22Rv1 (cell line): ENCODE results near the gene OR9K2.
"Not testable (repeated sequence)": the region's sequence is repeated elsewhere in the genome, so short reads cannot be mapped to it uniquely, and the experiment has no call there.

Experiments used
- H3K27ac ChIP-seq: fragments of 450-650 bp; 2 replicates; pipeline ENCODE4 v1.5.1; 2017
- ZFX ChIP-seq: fragments of 450-650 bp; IDR thresholded peaks from 2 replicates; pipeline ENCODE4 v1.6.1; 2017; ENCODE audit warnings: antibody characterized with exemption, borderline replicate concordance
- TF ChIP-seq, protein P1 (sequence below): fragments of 450-650 bp; IDR thresholded peaks from 2 replicates; pipeline ENCODE4 v1.5.1; 2017; ENCODE audit warnings: mild to moderate bottlenecking

Gene OR9K2

DNA sequence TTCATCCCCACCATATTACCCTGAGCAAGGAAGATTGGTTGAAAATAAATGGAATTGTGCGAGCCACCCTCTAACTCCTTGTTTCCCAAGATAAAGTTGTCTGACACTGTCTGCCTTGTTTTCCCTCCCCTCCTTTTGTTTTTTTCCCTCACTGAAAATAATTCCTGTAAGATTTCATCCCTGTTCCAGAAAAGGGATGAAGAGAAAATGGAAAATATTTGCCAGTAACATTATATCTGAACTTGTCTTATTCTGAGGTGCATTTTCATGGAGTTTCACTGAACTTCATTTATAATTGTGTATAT is 17.3 kb downstream of the OR9K2 start:
- TF ChIP-seq, protein P1, sequence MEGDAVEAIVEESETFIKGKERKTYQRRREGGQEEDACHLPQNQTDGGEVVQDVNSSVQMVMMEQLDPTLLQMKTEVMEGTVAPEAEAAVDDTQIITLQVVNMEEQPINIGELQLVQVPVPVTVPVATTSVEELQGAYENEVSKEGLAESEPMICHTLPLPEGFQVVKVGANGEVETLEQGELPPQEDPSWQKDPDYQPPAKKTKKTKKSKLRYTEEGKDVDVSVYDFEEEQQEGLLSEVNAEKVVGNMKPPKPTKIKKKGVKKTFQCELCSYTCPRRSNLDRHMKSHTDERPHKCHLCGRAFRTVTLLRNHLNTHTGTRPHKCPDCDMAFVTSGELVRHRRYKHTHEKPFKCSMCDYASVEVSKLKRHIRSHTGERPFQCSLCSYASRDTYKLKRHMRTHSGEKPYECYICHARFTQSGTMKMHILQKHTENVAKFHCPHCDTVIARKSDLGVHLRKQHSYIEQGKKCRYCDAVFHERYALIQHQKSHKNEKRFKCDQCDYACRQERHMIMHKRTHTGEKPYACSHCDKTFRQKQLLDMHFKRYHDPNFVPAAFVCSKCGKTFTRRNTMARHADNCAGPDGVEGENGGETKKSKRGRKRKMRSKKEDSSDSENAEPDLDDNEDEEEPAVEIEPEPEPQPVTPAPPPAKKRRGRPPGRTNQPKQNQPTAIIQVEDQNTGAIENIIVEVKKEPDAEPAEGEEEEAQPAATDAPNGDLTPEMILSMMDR = peak; percentile 71
- no peak for TF ChIP-seq ZFX
- H3K27ac ChIP-seq = no peak overlapping the region

DNA sequence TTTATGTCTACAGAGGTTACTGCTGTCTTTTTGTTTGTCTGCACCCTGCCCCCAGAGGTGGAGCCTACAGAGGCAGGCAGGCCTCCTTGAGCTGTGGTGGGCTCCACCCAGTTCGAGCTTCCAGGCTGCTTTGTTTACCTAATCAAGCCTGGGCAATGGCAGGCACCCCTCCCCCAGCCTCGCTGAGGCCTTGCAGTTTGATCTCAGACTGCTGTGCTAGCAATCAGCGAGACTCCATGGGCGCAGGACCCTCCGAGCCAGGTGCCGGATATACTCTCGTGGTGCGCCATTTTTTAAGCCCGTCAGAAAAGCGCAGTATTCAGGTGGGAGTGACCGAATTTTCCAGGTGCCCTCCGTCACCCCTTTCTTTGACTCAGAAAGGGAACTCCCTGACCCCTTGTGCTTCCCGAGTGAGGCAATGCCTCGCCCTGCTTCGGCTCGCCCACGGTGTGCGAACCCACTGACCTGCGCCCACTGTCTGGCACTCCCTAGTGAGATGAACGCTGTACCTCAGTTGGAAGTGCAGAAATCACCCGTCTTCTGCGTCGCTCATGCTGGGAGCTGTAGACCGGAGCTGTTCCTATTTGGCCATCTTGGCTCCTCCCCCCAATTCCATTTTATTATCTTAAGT is 40.9 kb downstream of the OR9K2 start:
- H3K27ac ChIP-seq = not testable (repeated sequence)

DNA sequence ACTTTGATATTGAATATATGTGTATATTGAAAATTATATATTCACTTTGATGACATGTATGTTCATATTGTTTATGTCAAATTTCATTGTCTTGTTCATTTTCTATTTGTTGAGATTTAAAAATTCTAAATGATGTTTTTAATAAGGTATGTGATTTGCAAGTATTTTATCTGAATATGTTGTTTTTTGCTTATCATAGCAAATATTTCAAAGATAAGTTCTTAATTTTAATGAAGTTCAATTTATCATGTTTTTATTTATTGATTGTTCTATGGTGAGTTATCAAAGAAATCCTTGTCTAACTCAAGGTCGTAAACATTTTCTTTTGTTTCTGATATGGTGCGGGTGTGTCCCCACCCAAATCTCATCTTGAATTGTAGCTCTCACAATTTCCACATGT is 45.2 kb downstream of the OR9K2 start:
- no peak for TF ChIP-seq ZFX
- TF ChIP-seq, protein P1 = no peak
- no peak overlapping the region for H3K27ac ChIP-seq

DNA sequence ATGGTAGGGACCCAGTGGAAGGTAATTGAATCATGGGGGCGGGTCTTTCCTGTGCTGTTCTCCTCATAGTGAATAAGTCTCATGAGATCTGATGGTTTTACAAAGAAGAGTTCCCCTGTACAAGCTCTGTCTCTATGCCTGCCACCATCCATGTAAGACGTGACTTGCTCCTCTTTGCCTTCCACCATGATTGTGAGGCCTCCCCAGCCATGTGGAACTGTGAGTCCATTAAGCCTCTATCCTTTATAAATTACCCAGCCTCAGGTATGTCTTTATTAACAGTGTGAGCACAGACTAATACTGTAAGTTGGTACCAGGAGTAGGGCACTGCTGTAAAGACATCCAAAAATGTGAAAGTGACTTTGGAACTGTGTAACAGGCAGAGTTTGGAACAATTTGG is 45.6 kb downstream of the OR9K2 start:
- not testable (repeated sequence) for H3K27ac ChIP-seq

DNA sequence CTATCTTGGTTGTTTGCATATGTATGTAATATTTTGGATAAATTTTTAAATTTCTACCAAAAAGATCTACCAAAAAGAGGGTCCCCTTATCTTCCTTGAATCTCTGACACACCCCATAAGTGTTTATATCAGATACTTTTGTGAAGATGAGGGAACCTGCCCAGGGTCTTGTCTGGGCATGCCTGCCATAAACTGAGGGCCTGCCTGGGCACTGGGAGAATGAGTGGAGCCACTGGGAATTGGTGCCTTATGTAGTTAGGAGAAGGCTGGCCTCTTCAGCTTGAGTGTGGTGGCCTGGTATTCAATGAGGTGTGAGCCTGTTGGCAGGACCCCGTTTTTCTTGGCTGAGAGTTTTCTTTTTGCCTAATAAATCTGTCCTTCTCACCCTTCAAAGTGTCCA is 46.5 kb downstream of the OR9K2 start:
- no peak overlapping the region for H3K27ac ChIP-seq
- TF ChIP-seq ZFX = no peak
- TF ChIP-seq, protein P1 = no peak

DNA sequence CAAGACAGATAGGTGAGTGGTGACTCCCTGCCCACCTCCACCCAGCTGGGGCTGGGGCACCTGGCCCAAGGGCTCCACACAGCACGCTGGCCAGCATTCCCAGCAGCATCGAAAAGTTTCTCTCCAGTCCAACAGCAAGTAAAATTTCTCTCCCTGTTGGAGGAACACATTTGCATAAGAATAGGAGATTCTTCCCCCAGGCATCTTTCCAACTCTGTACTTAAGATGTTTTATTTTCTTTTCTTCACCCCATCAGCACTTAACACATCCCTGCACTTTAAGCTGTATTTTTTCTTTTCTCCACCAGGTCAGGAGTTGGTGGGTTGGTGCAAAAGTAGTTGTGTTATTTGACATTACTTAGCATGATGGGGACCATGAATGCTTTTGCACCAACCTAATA is 47.2 kb downstream of the OR9K2 start:
- TF ChIP-seq ZFX = no peak
- TF ChIP-seq, protein P1 = no peak
- H3K27ac ChIP-seq = no peak overlapping the region
